Endothelial cell of umbilical vein (primary cell): ENCODE measurements around the gene LAMTOR2. TPM values are rescaled to one million over a fixed set of nuclear protein-coding genes. Genes with fewer than 3 reads are reported as not detected.

Source experiments
- BruUV-seq: library from RNA; stranded (reverse); fragments of 400-500 nt; replicated peaks from 2 replicates; lab custom pipeline; 2021; lab: Mats Ljungman, UMichigan
- CTCF ChIA-PET: fragments of 300-600, 350-600 bp; sonication (Branson Sonifier 250); formaldehyde crosslinking; loops from one replicate; lab custom pipeline; 2021; ENCODE audit warnings: antibody characterized with exemption, inconsistent platforms; lab: Charles Lee
- POLR2A ChIA-PET: fragments of 300-600, 350-600 bp; sonication (Branson Sonifier 250); formaldehyde crosslinking; loops from one replicate; lab custom pipeline; 2021; ENCODE audit warnings: antibody characterized with exemption, inconsistent platforms; lab: Charles Lee
- DNase-seq: peaks from one replicate; pipeline ENCODE4 v3.0.0-alpha.2; 2011; ENCODE audit warnings: low read depth, low spot score
- FAIRE-seq: peaks from 2 replicates; lab custom pipeline; 2011; peaks lifted over from hg19 to GRCh38; lab: Jason Lieb, UNC
- H2AFZ ChIP-seq: 2 replicates; pipeline ENCODE4 v1.6.0; 2012; ENCODE audit warnings: low read depth, low read length, control low read depth, inconsistent platforms
- H3K27ac ChIP-seq: 2 replicates; pipeline ENCODE4 v1.5.1; 2011; ENCODE audit warnings: low read depth, mild to moderate bottlenecking, control low read depth, low read length, moderate library complexity; ENCODE audit not compliant: insufficient read depth
- H3K27me3 ChIP-seq, 2 experiments: 2 replicates each; pipeline versions ENCODE4 v1.6.0 to v1.6.1; 2011; ENCODE audit warnings: low read length in 2 of 2, mixed read lengths in 1 of 2; ENCODE audit not compliant: control insufficient read depth in 2 of 2, insufficient read depth in 2 of 2
- H3K36me3 ChIP-seq, 2 experiments: 2 replicates in 1 of 2; 3 replicates in 1 of 2; pipeline ENCODE4 v1.5.1; 2011; ENCODE audit warnings: low read length in 2 of 2, mild to moderate bottlenecking in 1 of 2, moderate library complexity in 1 of 2; ENCODE audit not compliant: control insufficient read depth in 2 of 2, insufficient read depth in 2 of 2; ENCODE audit errors: extremely low read depth in 1 of 2
- H3K4me1 ChIP-seq: 3 replicates; pipeline ENCODE4 v1.5.1; 2011; ENCODE audit warnings: mild to moderate bottlenecking, low read length; ENCODE audit not compliant: control insufficient read depth, insufficient read depth; ENCODE audit errors: extremely low read depth
- H3K4me2 ChIP-seq: 2 replicates; pipeline ENCODE4 v1.6.1; 2011; ENCODE audit warnings: low read length, control low read depth, mixed read lengths; ENCODE audit not compliant: insufficient read depth
- H3K4me3 ChIP-seq, 3 experiments: fragments of 200-600 bp in 1 of 3; sonication (generic), shearing (Covaris generic) in 1 of 3; replicated peaks in 1 of 3; 2 replicates each; pipeline ENCODE4 v1.5.1; 2011 to 2016; ENCODE audit warnings: control low read depth in 3 of 3, low read length in 3 of 3, mild to moderate bottlenecking in 2 of 3, inconsistent platforms in 1 of 3, low read depth in 1 of 3, moderate library complexity in 1 of 3; ENCODE audit not compliant: insufficient read depth in 1 of 3
- H3K79me2 ChIP-seq: 2 replicates; pipeline ENCODE4 v1.6.0; 2012; ENCODE audit warnings: low read length, inconsistent platforms; ENCODE audit not compliant: control insufficient read depth, insufficient read depth
- H3K9ac ChIP-seq: replicated peaks from 2 replicates; pipeline ENCODE3; 2011; ENCODE audit warnings: low read length, control low read depth; ENCODE audit not compliant: insufficient read depth; ENCODE audit errors: extremely low read depth
- H3K9me1 ChIP-seq: replicated peaks from 3 replicates; pipeline ENCODE4 v1.6.0; 2011; ENCODE audit warnings: mild to moderate bottlenecking, low read length; ENCODE audit not compliant: control insufficient read depth, insufficient read depth; ENCODE audit errors: extremely low read depth
- H3K9me3 ChIP-seq: replicated peaks from 2 replicates; pipeline ENCODE4 v1.5.1; 2012; ENCODE audit warnings: low read length, inconsistent platforms; ENCODE audit not compliant: control insufficient read depth, insufficient read depth
- H4K20me1 ChIP-seq: replicated peaks from 2 replicates; pipeline ENCODE3; 2011; ENCODE audit warnings: mild to moderate bottlenecking, low read length; ENCODE audit not compliant: control insufficient read depth, insufficient read depth; ENCODE audit errors: extremely low read depth
- JUN ChIP-seq: IDR thresholded peaks from 2 replicates; pipeline ENCODE4 v1.6.1; 2011; ENCODE audit warnings: borderline replicate concordance, low read depth; ENCODE audit not compliant: insufficient read length, insufficient read depth
- dilution Hi-C: fragments of 300-500 bp; cut with MboI; formaldehyde crosslinking; loops from one replicate; pipeline ENCODE4 v1.15.0; 2019; ENCODE audit warnings: low sequenced_read_pairs; ENCODE audit not compliant: extremely low pct_ligation_motif_present
- intact Hi-C: fragments of 100-400 bp; cut with micrococcal nuclease; formaldehyde crosslinking; loops from one replicate; pipeline ENCODE4 v1.10.0; 2022
- polyA plus RNA-seq, 4 experiments: library from polyadenylated mRNA; depleted of rRNA in 3 of 4; stranded (reverse) in 3 of 4; unstranded in 1 of 4; fragments of >200 nt; gene quantifications; 2 replicates each; pipeline versions ENCODE4 v1.2.1 to v1.2.3, GENCODE V29; 2011 to 2012; ENCODE audit warnings: missing spikeins in 1 of 4
- total RNA-seq: library from RNA; stranded (reverse); gene quantifications from 2 replicates; pipeline ENCODE4 v1.2.3, GENCODE V29; 2021
- TF ChIP-seq, protein P1 (sequence below), 2 donors: IDR thresholded peaks; 1 replicate in 1 of 2; 2 replicates in 1 of 2; pipeline ENCODE4 v1.5.1; 2011; ENCODE audit warnings: low read length in 2 of 2, mild to moderate bottlenecking in 2 of 2, moderate library complexity in 2 of 2, control low read depth in 1 of 2, inconsistent platforms in 1 of 2, low read depth in 1 of 2; ENCODE audit not compliant: insufficient read depth in 1 of 2; ENCODE audit errors: extremely low read depth in 1 of 2

LAMTOR2 gene
- total and polyA plus RNA-seq, 2 donors (not counting 3 experiments of a cell fraction or from before 2014, with no cell fraction given) = 77.7 to 136 TPM

DNA sequence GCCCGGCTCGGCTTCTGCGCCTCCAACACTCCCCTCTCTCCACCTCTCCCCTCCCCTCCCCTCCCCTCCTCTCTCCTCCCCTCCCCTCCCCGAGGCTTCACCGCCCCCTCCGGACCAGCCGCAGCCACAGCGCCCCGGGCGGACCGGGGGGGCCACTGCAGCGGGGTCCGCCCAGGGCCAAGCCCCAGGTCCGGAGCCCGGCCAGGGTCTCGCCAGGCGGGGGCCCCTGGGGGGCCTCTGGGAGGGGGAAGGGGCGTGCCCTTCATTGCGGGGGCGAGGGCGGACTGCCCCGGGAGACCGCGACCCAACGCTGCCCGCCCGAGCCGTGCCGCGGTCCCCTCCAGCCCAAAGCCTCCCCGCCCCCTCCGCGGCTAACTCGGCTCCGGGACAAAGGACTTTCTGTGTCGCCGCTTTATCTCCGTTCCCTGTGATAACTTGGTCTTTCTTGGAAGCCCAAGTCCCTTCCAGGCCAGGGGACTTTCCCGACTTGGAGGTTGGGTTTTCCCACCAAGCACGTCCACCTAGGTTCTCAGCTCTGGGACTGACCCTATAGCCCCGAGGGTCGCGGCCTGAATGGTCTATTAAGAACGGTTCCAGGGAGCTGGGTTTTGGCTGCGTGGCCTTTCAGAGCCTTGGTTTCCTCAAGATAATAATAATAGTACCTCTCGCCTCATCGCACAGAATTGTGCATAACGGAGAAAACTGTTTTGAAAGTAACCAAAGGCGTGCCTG lies 648 bp upstream of the LAMTOR2 start, which contains the start of gene UBQLN4:
Gene UBQLN4, minus strand, starts transcription at position 31 of the 732 bp plus-strand sequence. CDS start 97 bp downstream, outside the sequence.
- ChIA-PET CTCF (interaction anchor here (1.0 to 1.8 kb wide), 10 partner anchors 9 to 91 kb away, joined by 3 to 6 read pairs (median 4); partner anchors contain the start of gene MEX3A), POLR2A (no interaction called here)
- H3K27me3 ChIP-seq = no peaks in the 10 kb centered on the region
- H3K4me2 ChIP-seq = peak within 1 kb of the TSS; percentile 97
- no peaks in the 10 kb centered on the region for H3K9me1 ChIP-seq
- TF ChIP-seq JUN = no peak
- TF ChIP-seq, protein P1, sequence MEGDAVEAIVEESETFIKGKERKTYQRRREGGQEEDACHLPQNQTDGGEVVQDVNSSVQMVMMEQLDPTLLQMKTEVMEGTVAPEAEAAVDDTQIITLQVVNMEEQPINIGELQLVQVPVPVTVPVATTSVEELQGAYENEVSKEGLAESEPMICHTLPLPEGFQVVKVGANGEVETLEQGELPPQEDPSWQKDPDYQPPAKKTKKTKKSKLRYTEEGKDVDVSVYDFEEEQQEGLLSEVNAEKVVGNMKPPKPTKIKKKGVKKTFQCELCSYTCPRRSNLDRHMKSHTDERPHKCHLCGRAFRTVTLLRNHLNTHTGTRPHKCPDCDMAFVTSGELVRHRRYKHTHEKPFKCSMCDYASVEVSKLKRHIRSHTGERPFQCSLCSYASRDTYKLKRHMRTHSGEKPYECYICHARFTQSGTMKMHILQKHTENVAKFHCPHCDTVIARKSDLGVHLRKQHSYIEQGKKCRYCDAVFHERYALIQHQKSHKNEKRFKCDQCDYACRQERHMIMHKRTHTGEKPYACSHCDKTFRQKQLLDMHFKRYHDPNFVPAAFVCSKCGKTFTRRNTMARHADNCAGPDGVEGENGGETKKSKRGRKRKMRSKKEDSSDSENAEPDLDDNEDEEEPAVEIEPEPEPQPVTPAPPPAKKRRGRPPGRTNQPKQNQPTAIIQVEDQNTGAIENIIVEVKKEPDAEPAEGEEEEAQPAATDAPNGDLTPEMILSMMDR (IDR thresholded peaks at IDR 0.05; ENCODE audit: extremely low read depth in 1 of 2, insufficient read depth in 1 of 2, low read depth in 1 of 2, low read length in 2 of 2) = peak; percentile 28 to 61
- intact Hi-C loops (loop anchor here (1.0 kb wide), 5 partner anchors 28 to 120 kb away; partner anchors contain the start of genes KHDC4 and MEX3A), dilution Hi-C loops (no loop called here)
- no peaks in the 10 kb centered on the region for H4K20me1 ChIP-seq
- peaks cover 18% of the 10 kb centered on the region for H3K4me1 ChIP-seq
- BruUV-seq = TSS peak; percentile 97
- H3K27ac ChIP-seq = peak within 1 kb of the TSS; percentile 95
- DNase-seq (peak; percentile 76), FAIRE-seq (peak; percentile 78)
- peaks cover 0 to 5% of the 10 kb centered on the region in 2 experiments for H3K36me3 ChIP-seq
- peak within 1 kb of the TSS; percentile 83 for H2AFZ ChIP-seq
- no peaks in the 10 kb centered on the region for H3K9me3 ChIP-seq
- peak within 1 kb of the TSS; percentile 94 for H3K9ac ChIP-seq
- peak within 1 kb of the TSS; percentile 78 to 90 (median 78) for H3K4me3 ChIP-seq
- peaks cover 19% of the 10 kb centered on the region for H3K79me2 ChIP-seq
